Epithelial cell of esophagus (primary cell): Measurements from ENCODE around the gene SH3PXD2A.

Experiments used
- DNase-seq: peaks from one replicate; pipeline ENCODE4 v3.0.0; 2010; ENCODE audit warnings: low read depth
- H3K4me3 ChIP-seq: 2 replicates; pipeline ENCODE4 v1.5.1; 2011; ENCODE audit warnings: mild to moderate bottlenecking, low read length, control low read depth
- TF ChIP-seq, protein P1 (sequence below): IDR thresholded peaks from 2 replicates; pipeline ENCODE4 v1.5.1; 2011; ENCODE audit warnings: low read depth, mild to moderate bottlenecking, low read length, control low read depth, inconsistent platforms; ENCODE audit not compliant: insufficient read depth; ENCODE audit errors: missing control alignments

SH3PXD2A gene

DNA sequence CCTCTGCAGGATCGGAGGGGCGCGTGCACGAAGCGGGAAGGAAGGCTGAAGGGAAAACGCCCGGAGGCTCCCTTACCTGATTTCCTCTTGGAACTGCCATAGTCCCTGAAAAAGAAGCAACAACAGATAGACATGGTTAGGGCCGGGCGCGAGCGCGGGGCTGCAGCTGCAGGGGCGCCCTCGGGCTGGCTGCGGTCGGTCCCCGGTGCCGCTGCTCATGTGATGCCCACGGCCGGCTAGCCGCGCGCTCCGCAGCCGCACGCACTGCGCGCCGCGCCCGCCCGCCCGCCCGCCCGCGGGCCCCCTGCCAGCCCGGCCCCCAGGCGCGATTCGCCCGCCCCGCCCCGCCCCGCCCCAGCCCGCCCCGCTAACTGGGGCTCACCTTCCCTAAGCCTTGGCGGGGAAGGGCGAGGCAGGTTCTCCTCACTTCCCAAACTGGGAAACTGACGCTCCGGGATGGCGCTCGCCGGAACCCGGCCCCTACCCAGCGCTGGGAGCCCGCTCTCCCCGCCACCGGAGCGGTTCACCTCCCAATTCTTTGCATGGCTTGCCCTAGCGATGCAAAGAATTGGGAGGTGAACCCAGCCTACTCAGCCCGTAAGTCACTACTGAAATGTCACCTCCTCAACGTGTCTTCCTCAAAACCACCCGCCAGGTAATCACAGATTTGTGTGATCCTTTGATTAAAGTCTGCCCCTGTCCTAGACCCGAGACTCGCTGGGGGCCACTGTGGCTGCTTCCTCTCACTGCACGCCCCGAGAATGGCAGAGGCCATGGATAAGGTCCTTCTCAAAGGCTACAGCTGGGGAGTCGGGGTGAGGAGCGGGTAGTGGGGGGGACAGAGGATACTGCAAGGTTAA, 162.2 kb downstream of the SH3PXD2A start:
- TF ChIP-seq, protein P1, sequence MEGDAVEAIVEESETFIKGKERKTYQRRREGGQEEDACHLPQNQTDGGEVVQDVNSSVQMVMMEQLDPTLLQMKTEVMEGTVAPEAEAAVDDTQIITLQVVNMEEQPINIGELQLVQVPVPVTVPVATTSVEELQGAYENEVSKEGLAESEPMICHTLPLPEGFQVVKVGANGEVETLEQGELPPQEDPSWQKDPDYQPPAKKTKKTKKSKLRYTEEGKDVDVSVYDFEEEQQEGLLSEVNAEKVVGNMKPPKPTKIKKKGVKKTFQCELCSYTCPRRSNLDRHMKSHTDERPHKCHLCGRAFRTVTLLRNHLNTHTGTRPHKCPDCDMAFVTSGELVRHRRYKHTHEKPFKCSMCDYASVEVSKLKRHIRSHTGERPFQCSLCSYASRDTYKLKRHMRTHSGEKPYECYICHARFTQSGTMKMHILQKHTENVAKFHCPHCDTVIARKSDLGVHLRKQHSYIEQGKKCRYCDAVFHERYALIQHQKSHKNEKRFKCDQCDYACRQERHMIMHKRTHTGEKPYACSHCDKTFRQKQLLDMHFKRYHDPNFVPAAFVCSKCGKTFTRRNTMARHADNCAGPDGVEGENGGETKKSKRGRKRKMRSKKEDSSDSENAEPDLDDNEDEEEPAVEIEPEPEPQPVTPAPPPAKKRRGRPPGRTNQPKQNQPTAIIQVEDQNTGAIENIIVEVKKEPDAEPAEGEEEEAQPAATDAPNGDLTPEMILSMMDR: no peak
- DNase-seq: no peak
- no peak overlapping the region for H3K4me3 ChIP-seq

DNA sequence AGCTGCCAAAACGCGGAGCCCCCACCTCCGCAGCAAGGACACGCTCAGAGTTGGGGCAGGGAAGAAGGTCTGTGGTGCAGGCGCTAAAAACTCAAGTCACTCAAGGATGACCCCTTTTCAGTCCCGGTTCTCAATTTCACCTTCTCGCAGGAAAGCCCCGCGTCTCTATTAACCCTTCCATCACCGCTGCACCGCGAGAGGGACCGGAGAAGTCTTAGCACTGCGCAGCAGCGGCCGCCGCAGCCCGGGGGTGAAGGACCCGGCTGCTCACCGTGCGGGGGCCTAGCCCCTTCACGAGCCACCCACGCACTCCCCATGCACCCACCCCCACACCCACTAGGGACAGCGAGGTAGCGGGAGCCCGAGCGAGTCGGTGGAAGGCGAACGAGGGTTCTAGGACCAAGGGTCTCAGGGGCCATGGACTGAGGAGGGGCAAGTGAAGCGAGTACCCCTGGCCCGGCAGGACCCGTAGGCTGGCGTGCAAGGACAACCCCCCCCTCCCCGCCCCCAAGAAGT, 162.9 kb downstream of the SH3PXD2A start:
- DNase-seq: no peak
- no peak overlapping the region for H3K4me3 ChIP-seq
- TF ChIP-seq, protein P1: no peak

DNA sequence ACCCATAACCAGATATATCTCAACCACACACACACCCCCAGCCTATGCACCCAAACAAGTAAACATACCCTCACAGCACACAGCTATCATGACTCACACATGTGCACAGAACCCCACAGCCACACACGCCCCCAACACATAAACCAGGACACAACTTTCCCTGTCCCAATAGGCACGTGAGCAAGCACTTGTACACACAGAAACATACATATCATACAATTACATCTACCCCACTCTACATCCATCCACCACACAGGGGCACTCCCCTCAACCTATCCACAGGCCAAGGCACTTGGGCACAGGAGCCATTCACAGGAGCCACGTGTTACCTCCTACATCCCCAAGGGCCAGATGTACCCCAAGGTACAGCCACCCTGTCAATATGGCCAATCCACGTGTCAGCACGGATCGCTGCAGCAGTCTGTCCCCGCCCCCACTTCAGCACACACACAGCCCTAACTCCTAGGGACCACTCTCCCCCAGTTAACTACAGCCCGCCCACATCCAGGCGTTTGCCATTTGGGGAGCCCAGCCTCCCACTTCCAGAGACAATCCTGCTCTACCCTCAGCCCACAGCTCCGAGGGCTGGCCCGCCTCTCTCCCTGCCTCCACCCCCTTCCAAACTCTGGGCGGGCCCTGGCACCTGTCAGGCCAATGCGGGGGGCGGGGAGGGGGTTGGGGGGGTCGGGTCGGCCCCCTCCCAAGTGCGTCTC, 163.5 kb downstream of the SH3PXD2A start:
- TF ChIP-seq, protein P1: no peak
- no peak for DNase-seq
- no peak overlapping the region for H3K4me3 ChIP-seq

DNA sequence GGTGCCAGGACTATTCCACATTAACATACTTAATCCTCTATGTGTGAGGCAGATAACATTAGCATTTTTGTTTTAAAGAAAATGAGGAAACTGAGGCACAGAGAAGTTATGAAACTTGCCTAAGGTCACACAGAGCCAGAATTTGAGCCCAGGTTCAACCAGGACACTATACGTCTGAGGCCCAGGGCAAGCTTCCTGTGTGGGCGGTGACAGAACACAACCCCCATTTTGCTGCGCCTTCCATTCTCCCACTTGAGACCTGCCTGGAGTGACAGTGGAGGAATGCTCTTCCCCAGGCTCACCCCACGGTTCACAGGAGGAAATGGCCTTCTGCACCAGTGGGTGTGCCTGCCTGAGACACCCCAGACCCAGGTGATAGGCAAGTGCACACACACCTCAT, 164.1 kb downstream of the SH3PXD2A start:
- no peak for DNase-seq
- H3K4me3 ChIP-seq: no peak overlapping the region
- TF ChIP-seq, protein P1: no peak

DNA sequence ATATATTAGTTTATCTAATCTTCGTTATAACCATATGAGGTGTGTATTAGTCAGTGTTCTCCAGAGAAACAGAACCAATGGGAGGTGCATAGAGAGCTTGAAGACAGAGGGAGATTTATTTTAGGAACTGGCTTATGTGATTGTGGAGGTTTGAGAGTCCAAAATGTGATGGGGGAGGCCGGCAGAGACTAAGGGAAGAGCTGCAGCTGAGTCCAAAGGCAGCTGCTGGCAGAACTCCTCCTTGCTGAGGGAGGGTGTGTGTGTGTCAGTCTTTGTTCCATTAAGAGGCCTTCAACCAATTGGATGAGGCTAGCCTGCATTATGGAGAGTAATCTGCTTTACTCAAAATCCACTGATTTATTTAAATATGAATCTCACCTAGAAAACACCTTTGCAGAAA, 165.1 kb downstream of the SH3PXD2A start:
- no peak overlapping the region for H3K4me3 ChIP-seq
- TF ChIP-seq, protein P1: no peak
- no peak for DNase-seq

DNA sequence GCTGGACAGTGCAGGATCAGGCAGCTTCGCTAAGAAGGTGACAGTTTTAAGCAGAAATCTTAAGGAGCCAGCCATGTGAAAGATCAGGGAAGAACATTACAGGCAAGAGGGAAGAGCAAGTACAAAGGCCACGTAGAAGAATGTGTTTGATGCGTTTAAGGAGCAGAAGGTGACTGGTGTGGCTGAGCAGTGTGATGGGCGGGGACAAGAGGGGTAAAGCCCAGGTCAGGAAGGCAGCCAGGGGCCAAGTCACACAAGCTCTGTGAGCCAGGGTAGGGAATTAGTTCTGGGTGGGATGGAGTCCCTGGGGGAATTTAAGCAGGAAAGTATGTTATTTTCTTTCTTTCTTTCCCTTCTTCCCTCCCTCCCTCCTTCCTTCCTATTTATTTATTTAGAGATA, 166.9 kb downstream of the SH3PXD2A start:
- no peak overlapping the region for H3K4me3 ChIP-seq
- DNase-seq: no peak
- TF ChIP-seq, protein P1: no peak
